NCI-H2227 (cell line): ENCODE data around the gene NOC2L.

ENCODE experiments used
- DNase-seq: peaks from one replicate; lab custom pipeline; 2025; ENCODE audit not compliant: unreplicated experiment; lab: John Stamatoyannopoulos, UW

The NOC2L gene

DNA sequence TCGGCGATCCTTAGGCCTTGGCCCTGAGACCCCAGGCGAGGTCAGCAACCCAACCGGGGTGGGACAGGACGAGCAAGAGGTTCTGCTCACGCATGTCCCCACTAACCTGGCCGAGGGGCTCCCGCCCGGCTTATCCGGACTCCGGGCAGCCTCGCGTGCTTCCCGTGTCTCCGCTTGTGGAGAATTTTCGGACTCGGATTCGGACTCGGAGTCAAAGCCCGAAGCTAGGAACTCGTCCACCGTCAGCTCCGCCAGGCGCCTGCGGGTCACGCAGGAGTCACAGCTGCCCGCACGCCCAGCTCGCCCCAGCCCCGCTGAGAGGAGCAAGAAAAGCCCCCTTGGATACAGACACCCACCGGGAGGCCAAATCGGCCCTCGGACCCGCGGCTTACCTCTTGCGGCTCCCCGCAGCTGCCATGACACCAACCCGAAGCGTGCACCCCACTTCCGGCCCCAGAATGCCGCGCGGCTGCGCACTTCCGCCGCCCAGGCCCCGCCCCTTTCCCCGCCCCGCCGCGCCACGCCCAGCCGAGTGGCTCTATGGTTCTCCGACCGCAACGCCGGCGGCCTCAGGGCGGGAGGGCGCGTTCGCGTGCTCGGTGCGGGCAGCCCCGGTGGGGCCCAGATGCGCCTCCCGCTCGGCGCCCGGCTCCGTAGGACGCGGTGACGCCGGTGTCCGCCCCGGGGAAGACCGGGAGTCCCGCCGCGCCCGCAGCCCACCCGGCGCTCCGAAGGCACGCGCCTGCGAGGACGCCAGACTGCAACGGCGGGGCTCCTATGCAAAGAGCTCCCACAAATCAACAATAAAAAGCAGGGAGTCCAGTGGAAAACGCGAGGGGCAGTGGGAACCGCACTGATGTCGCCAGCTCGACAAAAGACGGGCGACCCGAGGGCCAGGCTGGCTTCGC, at the start of gene NOC2L:
Gene NOC2L (minus strand): TSS at position 434 of the 908 bp plus-strand sequence. CDS start 16 bp downstream, at position 418.
- DNase-seq = peak; percentile 93

- no peak for DNase-seq
These were observed 47.5 kb upstream of the NOC2L start for GRCh38 chr1:1006305-1007159.

DNA sequence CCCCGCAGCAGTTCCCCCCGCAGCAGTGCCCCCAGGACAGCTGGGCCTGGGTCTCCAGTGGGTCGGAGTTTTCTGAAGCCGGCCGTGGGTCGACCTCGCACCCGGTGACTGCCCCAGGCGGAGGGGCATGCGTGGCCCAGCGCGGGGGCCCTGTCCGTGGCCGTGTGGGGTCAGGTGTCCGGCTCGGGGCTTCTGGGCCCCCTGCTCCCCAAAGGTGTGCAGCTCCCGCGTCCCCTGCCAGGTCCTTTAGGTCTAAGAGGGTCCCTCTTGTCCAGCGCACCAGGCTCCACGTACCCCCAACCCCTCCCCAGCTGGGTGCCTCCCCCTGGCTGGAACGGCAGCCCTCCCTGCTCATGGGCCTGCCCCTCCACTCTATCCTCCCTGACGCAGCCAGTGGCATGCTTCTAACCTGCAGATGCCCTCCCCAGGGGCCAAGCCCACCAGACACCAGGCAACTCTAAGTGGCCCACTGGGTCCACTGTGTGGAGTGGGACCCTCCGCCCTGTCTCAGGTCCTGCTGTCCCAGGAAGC, 46.8 kb upstream of the NOC2L start:
- DNase-seq = no peak

DNA sequence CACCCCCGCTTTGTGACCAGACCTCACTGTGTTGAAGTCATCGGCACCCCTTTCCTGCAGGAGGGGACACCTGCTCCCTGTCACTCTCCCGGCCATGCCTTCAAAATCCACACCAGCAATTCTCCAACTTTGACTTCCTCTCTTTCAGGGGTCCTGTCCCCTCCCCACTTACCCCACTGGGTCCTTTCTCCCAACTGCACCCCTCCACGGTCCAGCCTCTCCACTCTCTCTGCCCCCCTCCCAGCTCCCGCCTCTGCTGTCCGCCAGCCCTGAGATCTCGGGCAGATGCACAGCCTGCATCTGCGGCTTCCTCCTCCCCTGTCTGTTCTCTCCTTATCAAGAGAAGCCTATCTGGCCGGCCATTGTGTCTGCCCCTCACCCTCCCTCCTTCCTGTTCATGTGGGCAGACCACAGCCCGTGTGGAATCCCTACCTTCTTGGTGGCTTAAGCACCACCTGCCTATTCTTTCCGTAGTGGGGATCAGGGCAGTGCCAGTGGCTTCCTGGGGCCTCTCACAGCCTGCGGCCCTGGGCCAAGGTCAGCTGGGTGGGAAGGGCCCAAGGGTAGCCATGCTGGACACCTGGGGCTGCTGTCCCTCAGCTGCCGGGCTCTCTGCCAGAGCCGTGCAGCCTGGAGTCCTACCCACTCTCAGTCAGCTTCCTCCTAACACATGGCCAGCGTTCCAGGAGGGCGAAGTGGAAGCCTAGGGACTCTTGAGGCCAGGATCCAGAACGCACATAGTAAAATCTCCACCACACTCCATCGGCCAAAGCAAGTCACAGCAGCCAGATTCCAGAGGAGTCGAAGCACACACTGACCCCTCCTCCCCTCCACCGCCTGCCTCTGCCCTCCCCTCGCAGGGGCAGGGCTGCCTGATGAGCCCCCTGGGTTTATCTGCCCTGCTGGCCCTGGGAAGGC, 46.0 kb upstream of the NOC2L start:
- peak; percentile 34 for DNase-seq

- DNase-seq = no peak
These were observed 45.3 kb upstream of the NOC2L start for GRCh38 chr1:1004420-1004779.

DNA sequence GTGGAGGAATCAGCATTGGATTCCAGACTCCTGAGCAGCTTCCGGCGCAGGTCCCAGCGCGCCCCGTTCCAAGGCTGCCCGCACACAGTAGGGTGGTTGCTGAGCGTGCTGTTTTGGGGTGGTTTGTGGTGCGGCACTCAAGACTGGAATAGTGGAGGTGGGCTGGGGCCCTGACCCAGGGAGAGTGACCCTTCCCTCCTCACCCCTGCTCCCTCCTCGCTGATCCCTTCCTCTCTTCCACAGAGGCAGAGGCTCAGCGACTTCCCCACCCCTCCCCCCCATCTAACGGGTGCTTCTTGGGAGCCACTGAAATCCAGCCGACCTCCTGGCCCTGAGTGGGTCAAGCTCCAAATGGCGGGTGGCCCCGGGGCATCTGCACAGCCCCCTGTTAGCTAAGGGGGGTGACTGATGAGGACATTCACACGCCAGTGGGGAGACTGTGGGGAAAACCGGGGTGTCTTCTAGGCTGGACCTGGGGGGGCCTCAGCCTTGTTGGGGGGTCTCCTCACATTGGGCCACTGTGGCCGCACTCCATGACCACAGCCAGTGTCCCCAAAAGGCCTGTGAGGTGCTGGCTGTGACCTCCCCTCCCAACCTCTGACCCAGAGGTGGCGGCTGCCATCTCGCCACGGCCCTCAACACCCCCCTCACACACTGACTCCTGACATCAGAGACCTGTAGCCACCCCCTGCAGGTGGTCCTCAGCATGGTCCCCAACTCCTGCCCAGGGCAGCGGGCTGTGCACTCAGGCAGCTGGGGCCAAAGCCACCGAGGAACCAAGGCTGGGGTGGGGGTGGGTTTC, 44.8 kb upstream of the NOC2L start:
- DNase-seq = no peak

DNA sequence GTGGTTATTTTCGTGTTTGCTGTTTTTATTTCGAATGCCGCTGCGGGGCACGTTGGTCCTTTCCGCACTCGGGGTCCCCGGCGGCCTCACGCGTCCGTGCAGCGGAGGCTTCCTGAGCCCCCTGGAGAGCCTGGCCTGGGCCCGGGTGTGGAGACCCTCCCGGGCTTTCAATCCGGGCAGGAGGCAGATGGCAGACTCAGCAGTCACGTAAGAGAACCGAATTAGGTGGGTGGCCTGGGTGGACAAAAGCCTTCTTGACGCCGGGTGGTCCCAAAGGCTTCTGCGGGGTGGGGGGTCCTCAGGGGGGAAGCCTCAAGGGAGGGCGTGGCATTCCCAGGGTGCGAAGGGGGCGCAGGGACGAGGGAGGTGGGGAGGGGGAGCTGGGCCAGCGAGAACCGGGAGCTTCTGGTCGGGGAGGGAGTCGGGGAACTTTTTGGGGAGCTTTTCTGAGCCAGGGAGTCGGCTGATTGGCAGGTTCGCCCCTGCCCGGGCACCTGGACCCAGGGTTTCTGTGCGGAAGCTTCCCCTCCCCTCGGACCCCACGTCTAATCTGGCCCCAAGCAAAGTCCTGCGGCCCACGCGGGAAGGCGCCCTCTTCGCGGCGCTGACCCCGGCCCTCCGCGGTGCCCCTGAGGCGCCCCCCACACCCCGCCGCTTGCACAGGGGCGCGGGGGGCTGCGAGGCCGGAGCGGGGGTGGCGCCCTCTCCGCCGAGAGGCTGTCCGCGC, 42.2 kb upstream of the NOC2L start:
- DNase-seq = no peak

- peak; percentile 95 for DNase-seq
These were observed 41.5 kb upstream of the NOC2L start for GRCh38 chr1:1000357-1001056.

DNA sequence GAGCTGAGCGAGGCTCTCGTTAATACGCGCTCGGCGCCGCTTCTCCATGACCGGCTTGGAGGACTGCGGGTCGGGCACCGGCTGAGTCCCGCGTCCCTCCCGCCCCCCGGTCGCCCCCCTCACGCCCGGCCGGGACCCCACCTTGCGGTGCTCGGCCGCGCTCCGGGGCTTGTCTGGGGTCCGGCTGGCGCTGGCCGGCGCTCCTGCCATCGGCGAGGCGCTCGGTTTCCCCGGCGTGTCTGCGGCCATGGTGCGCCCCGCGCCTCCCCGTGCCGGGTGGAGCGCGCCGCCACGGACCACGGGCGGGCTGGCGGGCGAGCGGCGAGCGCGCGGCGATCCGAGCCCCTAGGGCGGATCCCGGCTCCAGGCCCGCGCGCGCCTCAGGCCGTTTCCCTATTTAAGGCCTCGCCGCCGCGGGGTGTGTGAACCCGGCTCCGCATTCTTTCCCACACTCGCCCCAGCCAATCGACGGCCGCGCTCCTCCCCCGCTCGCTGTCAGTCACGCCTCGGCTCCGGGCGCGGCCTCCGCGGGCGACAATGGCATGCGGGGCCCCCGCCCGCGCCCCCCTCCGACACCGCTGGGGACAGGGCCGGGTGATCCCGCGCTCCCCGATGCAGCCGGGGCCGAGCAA, 40.8 kb upstream of the NOC2L start, which contains the start of gene HES4:
Gene HES4 (minus strand): TSS at position 373 of the 632 bp plus-strand sequence. CDS start 124 bp downstream, at position 249.
- DNase-seq = peak; percentile 95

- DNase-seq = peak; percentile 75
These were observed 40.1 kb upstream of the NOC2L start for GRCh38 chr1:998995-999724.

GRCh38 chr1:998745-998994, 39.6 kb upstream of the NOC2L start:
- DNase-seq = no peak

GRCh38 chr1:997993-998744, 39.1 kb upstream of the NOC2L start:
- DNase-seq = peak; percentile 75

DNA sequence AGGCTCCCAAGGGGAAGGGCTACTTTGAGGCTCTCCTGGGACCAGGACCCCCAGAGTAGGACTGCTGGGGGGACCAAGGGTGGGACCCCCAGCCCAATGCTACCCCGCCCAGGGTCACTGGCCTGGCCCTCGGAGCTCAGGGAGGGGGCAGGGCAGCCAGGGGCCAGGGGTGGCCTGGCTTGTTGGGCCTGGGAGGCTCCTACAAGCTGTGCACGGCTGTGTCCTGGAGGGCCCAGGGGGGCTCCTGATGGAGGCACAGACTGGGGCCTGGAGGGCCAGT, 38.6 kb upstream of the NOC2L start:
- DNase-seq = no peak

- no peak for DNase-seq
These were observed 38.0 kb upstream of the NOC2L start for GRCh38 chr1:996851-997712.

GRCh38 chr1:995665-996633, 36.9 kb upstream of the NOC2L start:
- DNase-seq = no peak
